ENCODE measurements around the gene PFDN2. TPM values are rescaled to one million over a fixed set of nuclear protein-coding genes. Genes with fewer than 3 reads are reported as not detected.
A peak's percentile ranks its signal among the peaks of the same experiment; 100 is the strongest.

The PFDN2 gene, protein sequence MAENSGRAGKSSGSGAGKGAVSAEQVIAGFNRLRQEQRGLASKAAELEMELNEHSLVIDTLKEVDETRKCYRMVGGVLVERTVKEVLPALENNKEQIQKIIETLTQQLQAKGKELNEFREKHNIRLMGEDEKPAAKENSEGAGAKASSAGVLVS
- 16.3 TPM for total RNA-seq

DNA sequence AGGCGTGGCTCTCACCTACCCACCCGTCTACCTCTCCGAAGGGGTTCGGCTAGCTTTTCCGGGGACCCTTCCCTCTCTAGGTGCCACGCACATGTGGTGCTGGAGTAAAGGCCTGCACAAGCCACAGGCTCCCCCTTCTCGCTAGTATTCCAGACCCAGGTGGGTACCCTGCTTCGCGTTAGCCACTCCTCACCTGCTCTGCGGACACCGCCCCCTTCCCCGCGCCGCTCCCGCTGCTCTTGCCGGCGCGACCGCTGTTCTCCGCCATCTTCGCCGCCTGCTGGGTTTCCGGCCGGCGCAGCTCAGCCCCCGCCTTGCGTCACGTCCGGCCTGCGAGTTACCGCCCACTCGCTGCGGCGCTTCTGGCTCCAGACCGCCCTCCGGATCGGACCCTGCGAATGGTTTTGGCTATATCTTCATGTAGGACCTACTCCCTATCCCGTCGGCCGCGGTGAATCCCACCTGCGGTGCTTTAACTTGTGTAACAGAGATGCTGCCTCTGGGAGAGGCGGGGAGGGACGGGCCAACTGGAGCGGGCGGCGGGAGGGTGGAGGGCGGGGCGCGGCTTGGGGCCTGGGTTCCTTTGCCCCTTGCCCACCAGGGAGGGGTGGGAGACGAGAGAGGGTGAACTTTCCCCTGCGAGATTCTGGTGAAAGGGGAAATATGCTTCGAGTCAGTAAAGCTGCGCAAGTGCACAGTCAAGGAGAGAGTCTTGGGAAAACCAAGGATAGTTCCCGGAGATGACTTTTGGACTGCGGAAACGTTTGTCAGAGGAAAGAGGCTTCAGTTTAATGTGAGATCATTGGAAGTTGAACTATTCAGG lies at the start of gene PFDN2, which contains the start of gene NIT1:
PFDN2 (minus strand) TSS at position 279 of the 823 bp plus-strand sequence; CDS start at position 268, 11 bp downstream.
NIT1 (plus strand) TSS at position 347 of the 823 bp plus-strand sequence; CDS start at position 419, 72 bp downstream.
- DNase-seq (ENCODE audit: low spot score in 2 of 2): peak; percentile 37 to 92
- H3K36me3 ChIP-seq: peaks cover 27 to 32% of the 10 kb centered on the region in 2 donors
- H3K4me3 ChIP-seq: peak within 1 kb of the TSS; percentile 76 to 98
- TF ChIP-seq, protein P1, sequence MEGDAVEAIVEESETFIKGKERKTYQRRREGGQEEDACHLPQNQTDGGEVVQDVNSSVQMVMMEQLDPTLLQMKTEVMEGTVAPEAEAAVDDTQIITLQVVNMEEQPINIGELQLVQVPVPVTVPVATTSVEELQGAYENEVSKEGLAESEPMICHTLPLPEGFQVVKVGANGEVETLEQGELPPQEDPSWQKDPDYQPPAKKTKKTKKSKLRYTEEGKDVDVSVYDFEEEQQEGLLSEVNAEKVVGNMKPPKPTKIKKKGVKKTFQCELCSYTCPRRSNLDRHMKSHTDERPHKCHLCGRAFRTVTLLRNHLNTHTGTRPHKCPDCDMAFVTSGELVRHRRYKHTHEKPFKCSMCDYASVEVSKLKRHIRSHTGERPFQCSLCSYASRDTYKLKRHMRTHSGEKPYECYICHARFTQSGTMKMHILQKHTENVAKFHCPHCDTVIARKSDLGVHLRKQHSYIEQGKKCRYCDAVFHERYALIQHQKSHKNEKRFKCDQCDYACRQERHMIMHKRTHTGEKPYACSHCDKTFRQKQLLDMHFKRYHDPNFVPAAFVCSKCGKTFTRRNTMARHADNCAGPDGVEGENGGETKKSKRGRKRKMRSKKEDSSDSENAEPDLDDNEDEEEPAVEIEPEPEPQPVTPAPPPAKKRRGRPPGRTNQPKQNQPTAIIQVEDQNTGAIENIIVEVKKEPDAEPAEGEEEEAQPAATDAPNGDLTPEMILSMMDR (IDR thresholded peaks at IDR 0.05): peak in 1 of 3 experiments; percentile 3
- no peaks in the 10 kb centered on the region for H3K27me3 ChIP-seq
- intact Hi-C loops (cut with DNase I): loop anchor here (1.0 to 5.0 kb wide), 5 partner anchors 14 to 269 kb away; partner anchors contain the start of genes DEDD, KLHDC9 and USF1
- peak within 1 kb of the TSS; percentile 94 to 98 for H3K27ac ChIP-seq
- H3K4me1 ChIP-seq: peaks cover 10 to 26% of the 10 kb centered on the region in 2 donors
- no peaks in the 10 kb centered on the region for H3K9me3 ChIP-seq

DNA sequence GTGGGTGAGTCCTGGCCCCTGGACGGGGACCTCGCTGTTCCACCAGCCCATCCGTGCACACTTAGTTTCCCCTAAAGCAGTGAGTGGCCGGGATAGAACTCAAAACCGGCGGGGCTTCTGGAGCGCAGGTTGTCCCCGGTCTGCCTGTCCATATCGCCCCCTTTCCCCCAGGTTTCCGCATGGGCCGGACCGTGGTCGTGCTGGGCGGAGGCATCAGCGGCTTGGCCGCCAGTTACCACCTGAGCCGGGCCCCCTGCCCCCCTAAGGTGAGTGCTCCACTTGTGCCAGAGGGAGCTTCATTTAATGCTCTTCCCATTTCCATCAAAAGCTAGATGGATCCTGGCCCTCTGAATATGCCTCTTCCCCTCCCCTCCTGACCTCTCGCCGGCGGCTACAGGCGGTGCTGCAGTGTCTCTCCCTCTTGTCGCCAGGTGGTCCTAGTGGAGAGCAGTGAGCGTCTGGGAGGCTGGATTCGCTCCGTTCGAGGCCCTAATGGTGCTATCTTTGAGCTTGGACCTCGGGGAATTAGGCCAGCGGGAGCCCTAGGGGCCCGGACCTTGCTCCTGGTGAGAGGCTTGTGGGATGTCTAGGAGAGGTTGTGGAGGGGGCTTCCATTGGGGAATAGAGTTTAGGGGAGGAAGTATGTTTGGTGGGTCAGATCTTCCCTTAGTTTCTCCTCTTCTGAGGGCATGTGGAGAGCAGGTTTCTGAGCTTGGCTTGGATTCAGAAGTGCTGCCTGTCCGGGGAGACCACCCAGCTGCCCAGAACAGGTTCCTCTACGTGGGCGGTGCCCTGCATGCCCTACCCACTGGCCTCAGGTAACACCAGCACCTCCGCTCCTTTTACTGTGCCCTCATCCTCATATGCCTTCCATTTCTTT lies 49.1 kb upstream of the PFDN2 start:
- no peaks in the 10 kb centered on the region for H3K27me3 ChIP-seq
- peak overlapping the region; percentile 62 to 86 for H3K4me3 ChIP-seq
- TF ChIP-seq, protein P1 (IDR thresholded peaks at IDR 0.05): no peak
- H3K36me3 ChIP-seq: peaks cover 29 to 44% of the 10 kb centered on the region in 2 donors
- H3K27ac ChIP-seq: peak overlapping the region; percentile 69 to 90
- no peaks in the 10 kb centered on the region for H3K9me3 ChIP-seq
- H3K4me1 ChIP-seq: peaks cover 6% of the 10 kb centered on the region in 2 donors
- intact Hi-C loops (cut with DNase I): loop anchor here (1.0 to 10.0 kb wide), 3 partner anchors 10 to 122 kb away; partner anchors contain the start of genes B4GALT3, DEDD and USF1
- DNase-seq (ENCODE audit: low spot score in 2 of 2): no peak

DNA sequence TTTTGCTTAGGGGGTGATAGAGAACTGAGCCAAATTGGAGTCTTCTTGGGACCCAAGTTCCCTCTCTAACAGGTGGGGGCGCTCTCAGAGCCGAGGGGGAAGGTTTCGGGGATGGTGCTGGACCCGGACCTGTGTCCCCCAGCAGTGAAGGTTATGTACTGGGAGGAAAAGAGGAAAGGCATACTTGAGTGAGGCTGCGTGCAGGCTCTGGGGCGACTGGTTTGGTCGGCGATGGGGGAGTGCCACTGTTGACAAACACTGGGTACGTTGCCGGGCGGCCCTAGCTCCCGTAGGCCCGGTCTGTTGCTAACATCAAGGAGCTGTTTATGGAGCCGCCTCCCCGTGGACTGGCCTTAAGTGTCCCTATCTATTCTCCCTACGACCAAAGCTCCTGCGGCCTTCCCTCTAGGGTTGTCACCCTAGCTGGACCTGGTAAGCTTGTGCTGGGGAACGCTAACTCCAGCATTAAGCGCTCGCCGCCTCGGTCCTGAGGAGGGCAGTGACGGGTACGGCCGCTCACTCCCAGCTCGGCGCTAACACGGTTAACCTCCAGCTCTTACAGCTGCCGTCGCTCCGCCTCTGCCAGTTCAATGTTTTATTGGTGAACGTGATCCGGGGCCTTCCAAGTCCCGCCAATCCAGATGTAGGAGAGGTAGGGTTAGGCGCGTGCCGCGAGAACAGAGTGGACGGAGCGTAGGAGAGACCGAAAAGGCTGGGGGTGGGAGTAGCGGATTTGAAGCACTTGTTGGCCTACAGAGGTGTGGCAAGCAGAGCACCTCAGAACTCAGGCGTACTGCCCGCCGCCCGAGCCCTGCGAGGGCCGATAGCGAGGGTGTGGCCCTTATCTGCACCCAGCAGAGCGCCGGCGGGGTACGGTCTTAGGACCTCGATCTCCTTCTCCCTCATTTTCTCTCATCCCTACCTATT lies 48.2 kb upstream of the PFDN2 start, which contains the start of gene PPOX:
PPOX (plus strand) TSS at position 685 of the 927 bp plus-strand sequence. CDS start 422 bp downstream, outside the sequence.
- peak within 1 kb of the TSS; percentile 69 to 90 for H3K27ac ChIP-seq
- TF ChIP-seq, protein P1 (IDR thresholded peaks at IDR 0.05): peak; percentile 11 to 48 (median 33)
- H3K4me3 ChIP-seq: peak within 1 kb of the TSS; percentile 62 to 86
- peaks cover 6 to 12% of the 10 kb centered on the region in 2 donors for H3K4me1 ChIP-seq
- intact Hi-C loops (cut with DNase I): loop anchor here (1.0 to 10.0 kb wide), 3 partner anchors 11 to 121 kb away; partner anchors contain the start of genes B4GALT3, DEDD and USF1
- peaks cover 20 to 37% of the 10 kb centered on the region in 2 donors for H3K36me3 ChIP-seq
- no peaks in the 10 kb centered on the region for H3K27me3 ChIP-seq
- no peaks in the 10 kb centered on the region for H3K9me3 ChIP-seq
- peak; percentile 94 to 98 for DNase-seq (ENCODE audit: low spot score in 2 of 2)

DNA sequence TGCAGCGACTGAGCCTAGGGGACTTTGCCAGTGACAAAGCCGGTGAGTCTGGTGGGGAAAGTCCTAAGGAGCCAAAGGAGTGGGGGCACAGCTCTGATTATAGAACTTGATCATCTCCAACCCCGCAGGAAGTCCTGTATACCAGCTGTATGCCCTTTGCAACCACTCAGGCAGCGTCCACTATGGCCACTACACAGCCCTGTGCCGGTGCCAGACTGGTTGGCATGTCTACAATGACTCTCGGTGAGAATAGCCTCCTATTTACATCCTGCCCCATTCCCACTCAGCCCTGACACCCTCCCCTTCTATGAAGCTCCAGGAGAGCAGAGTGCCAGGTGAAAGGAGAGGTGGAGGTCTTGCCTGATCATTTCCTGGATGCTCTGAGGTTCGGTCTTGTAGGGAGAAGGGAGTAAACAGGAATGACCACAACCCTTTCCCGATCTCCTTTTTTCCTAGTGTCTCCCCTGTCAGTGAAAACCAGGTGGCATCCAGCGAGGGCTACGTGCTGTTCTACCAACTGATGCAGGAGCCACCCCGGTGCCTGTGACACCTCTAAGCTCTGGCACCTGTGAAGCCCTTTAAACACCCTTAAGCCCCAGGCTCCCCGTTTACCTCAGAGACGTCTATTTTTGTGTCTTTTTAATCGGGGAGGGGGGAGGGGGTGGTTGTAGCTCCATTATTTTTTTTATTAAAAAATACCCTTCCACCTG lies 47.2 kb upstream of the PFDN2 start:
- peak overlapping the region; percentile 62 to 86 for H3K4me3 ChIP-seq
- peaks cover 13 to 27% of the 10 kb centered on the region in 2 donors for H3K36me3 ChIP-seq
- H3K4me1 ChIP-seq: peaks cover 6 to 20% of the 10 kb centered on the region in 2 donors
- no peaks in the 10 kb centered on the region for H3K27me3 ChIP-seq
- intact Hi-C loops (cut with DNase I): loop anchor here (10.0 kb wide), 1 partner anchor 120 kb away; the partner anchor contains the start of gene USF1
- peak overlapping the region; percentile 69 to 90 for H3K27ac ChIP-seq
- TF ChIP-seq, protein P1 (IDR thresholded peaks at IDR 0.05): no peak
- H3K9me3 ChIP-seq: no peaks in the 10 kb centered on the region
- no peak for DNase-seq (ENCODE audit: low spot score in 2 of 2)

Data from ascending aorta (tissue), 2 donors.